ENCODE measurements around the gene BTBD8.

DNA sequence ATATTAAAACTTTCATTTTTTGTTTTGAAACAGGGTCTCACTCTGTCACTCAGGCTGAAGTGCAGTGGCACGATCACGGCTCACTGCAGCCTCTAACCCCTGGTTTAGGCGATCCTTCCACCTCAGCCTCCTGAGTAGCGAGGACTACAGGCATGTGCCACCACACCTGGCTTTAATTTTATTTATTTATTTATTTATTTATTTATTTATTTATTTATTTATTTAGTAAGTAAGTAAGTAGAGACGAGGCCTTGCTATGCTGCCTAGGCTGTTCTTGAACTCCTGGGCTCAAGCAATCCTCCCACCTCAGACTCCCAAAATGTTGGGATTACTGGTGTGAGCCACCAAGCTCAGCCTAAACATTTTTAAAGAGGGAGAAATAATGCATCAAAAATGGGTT is 3.8 kb upstream of the BTBD8 start:
- TF ChIP-seq CEBPB (IDR thresholded peaks at IDR 0.05; ENCODE audit: low read depth, low read length), result no peak
- no peak for TF ChIP-seq NFE2L2 (IDR thresholded peaks at IDR 0.05; ENCODE audit: low read depth, low read length)
- no peak for TF ChIP-seq RAD21 (IDR thresholded peaks at IDR 0.05; ENCODE audit: low read length)
- TF ChIP-seq POLR2A (IDR thresholded peaks at IDR 0.05; ENCODE audit: low read depth, low read length), result no peak
- TF ChIP-seq USF2 (IDR thresholded peaks at IDR 0.05; ENCODE audit: low read depth, low read length), result no peak
- no peak for TF ChIP-seq RFX5 (IDR thresholded peaks at IDR 0.05; ENCODE audit: low read depth, low read length)
- TF ChIP-seq, protein P1, sequence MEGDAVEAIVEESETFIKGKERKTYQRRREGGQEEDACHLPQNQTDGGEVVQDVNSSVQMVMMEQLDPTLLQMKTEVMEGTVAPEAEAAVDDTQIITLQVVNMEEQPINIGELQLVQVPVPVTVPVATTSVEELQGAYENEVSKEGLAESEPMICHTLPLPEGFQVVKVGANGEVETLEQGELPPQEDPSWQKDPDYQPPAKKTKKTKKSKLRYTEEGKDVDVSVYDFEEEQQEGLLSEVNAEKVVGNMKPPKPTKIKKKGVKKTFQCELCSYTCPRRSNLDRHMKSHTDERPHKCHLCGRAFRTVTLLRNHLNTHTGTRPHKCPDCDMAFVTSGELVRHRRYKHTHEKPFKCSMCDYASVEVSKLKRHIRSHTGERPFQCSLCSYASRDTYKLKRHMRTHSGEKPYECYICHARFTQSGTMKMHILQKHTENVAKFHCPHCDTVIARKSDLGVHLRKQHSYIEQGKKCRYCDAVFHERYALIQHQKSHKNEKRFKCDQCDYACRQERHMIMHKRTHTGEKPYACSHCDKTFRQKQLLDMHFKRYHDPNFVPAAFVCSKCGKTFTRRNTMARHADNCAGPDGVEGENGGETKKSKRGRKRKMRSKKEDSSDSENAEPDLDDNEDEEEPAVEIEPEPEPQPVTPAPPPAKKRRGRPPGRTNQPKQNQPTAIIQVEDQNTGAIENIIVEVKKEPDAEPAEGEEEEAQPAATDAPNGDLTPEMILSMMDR (conservative IDR thresholded peaks at IDR 0.05; ENCODE audit: low read depth, low read length), result no peak
- no peak for TF ChIP-seq SMC3 (IDR thresholded peaks at IDR 0.05; ENCODE audit: low read depth, low read length)
- TF ChIP-seq FOS (IDR thresholded peaks at IDR 0.05; ENCODE audit: low read depth, low read length), result no peak
- TF ChIP-seq RCOR1 (IDR thresholded peaks at IDR 0.05; ENCODE audit: insufficient replicate concordance, low read length), result no peak
- TF ChIP-seq, protein P2, sequence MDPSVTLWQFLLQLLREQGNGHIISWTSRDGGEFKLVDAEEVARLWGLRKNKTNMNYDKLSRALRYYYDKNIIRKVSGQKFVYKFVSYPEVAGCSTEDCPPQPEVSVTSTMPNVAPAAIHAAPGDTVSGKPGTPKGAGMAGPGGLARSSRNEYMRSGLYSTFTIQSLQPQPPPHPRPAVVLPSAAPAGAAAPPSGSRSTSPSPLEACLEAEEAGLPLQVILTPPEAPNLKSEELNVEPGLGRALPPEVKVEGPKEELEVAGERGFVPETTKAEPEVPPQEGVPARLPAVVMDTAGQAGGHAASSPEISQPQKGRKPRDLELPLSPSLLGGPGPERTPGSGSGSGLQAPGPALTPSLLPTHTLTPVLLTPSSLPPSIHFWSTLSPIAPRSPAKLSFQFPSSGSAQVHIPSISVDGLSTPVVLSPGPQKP (IDR thresholded peaks at IDR 0.05; ENCODE audit: borderline replicate concordance, low read depth, low read length), result no peak
- no peak for TF ChIP-seq MXI1 (IDR thresholded peaks at IDR 0.05; ENCODE audit: borderline replicate concordance, low read depth, low read length)

Data from IMR-90 (cell line).